GM18508 (cell line): Measurements from ENCODE around the gene JARID2.

Experiments used
- ATAC-seq: cut with Tn5 transposase; IDR thresholded peaks from one replicate; pipeline ENCODE4 v1.9.1; 2021; ENCODE audit warnings: moderate number of reproducible peaks; ENCODE audit not compliant: insufficient read depth, unreplicated experiment

Gene JARID2

GRCh38 chr6:15366003-15366535 is 120.2 kb downstream of the JARID2 start:
- no peak for ATAC-seq

- ATAC-seq, result no peak
Observed at GRCh38 chr6:15366879-15367278, 121.0 kb downstream of the JARID2 start.

- no peak for ATAC-seq
Observed at GRCh38 chr6:15368186-15368585, 122.3 kb downstream of the JARID2 start.

GRCh38 chr6:15368873-15369272 is 123.0 kb downstream of the JARID2 start:
- no peak for ATAC-seq

GRCh38 chr6:15369838-15370237 is 124.0 kb downstream of the JARID2 start:
- no peak for ATAC-seq

GRCh38 chr6:15370733-15371671 is 125.1 kb downstream of the JARID2 start:
- ATAC-seq, result no peak

- no peak for ATAC-seq
Observed at GRCh38 chr6:15372932-15373331, 127.1 kb downstream of the JARID2 start.

GRCh38 chr6:15374119-15374518 is 128.2 kb downstream of the JARID2 start:
- ATAC-seq, result no peak

GRCh38 chr6:15375018-15375417 is 129.1 kb downstream of the JARID2 start:
- ATAC-seq, result no peak

GRCh38 chr6:15375638-15376290 is 129.9 kb downstream of the JARID2 start:
- no peak for ATAC-seq

- no peak for ATAC-seq
Observed at GRCh38 chr6:15376900-15377487, 131.1 kb downstream of the JARID2 start.

GRCh38 chr6:15378272-15378671 is 132.4 kb downstream of the JARID2 start:
- no peak for ATAC-seq

- ATAC-seq, result no peak
Observed at GRCh38 chr6:15378866-15379265, 133.0 kb downstream of the JARID2 start.

GRCh38 chr6:15380351-15380750 is 134.5 kb downstream of the JARID2 start:
- no peak for ATAC-seq

GRCh38 chr6:15382089-15382488 is 136.2 kb downstream of the JARID2 start:
- no peak for ATAC-seq

GRCh38 chr6:15382712-15383111 is 136.8 kb downstream of the JARID2 start:
- no peak for ATAC-seq

GRCh38 chr6:15384901-15385300 is 139.0 kb downstream of the JARID2 start:
- ATAC-seq, result no peak

GRCh38 chr6:15385521-15385920 is 139.7 kb downstream of the JARID2 start:
- ATAC-seq, result no peak

- ATAC-seq, result no peak
Observed at GRCh38 chr6:15386110-15386755, 140.4 kb downstream of the JARID2 start.

- ATAC-seq, result no peak
Observed at GRCh38 chr6:15386756-15387112, 140.9 kb downstream of the JARID2 start.

- peak; percentile 72 for ATAC-seq
Observed at GRCh38 chr6:15387118-15387517, 141.2 kb downstream of the JARID2 start.
